ENCODE measurements around the gene IL18.

Gene IL18

GRCh38 chr11:112159098-112160065 is 4.5 kb downstream of the IL18 start:
- TF ChIP-seq CTCF (conservative IDR thresholded peaks at IDR 0.05; ENCODE audit: low read length): no peak
- no peak overlapping the region for H3K4me3 ChIP-seq (ENCODE audit: low read length)
- DNase-seq (ENCODE audit: low read depth): no peak

GRCh38 chr11:112156956-112157766 is 6.7 kb downstream of the IL18 start:
- TF ChIP-seq CTCF (conservative IDR thresholded peaks at IDR 0.05; ENCODE audit: low read length): no peak
- no peak overlapping the region for H3K4me3 ChIP-seq (ENCODE audit: low read length)
- peak; percentile 99 for DNase-seq (ENCODE audit: low read depth)

GRCh38 chr11:112156153-112156955 is 7.5 kb downstream of the IL18 start:
- no peak overlapping the region for H3K4me3 ChIP-seq (ENCODE audit: low read length)
- DNase-seq (ENCODE audit: low read depth): no peak
- TF ChIP-seq CTCF (conservative IDR thresholded peaks at IDR 0.05; ENCODE audit: low read length): no peak

- no peak overlapping the region for H3K4me3 ChIP-seq (ENCODE audit: low read length)
- TF ChIP-seq CTCF (conservative IDR thresholded peaks at IDR 0.05; ENCODE audit: low read length): no peak
- DNase-seq (ENCODE audit: low read depth): no peak
Observed at GRCh38 chr11:112150517-112150916, 13.4 kb downstream of the IL18 start.

GRCh38 chr11:112143597-112143996 is 20.3 kb downstream of the IL18 start:
- no peak for DNase-seq (ENCODE audit: low read depth)
- H3K4me3 ChIP-seq (ENCODE audit: low read length): no peak overlapping the region
- no peak for TF ChIP-seq CTCF (conservative IDR thresholded peaks at IDR 0.05; ENCODE audit: low read length)

- H3K4me3 ChIP-seq (ENCODE audit: low read length): no peak overlapping the region
- no peak for TF ChIP-seq CTCF (conservative IDR thresholded peaks at IDR 0.05; ENCODE audit: low read length)
- no peak for DNase-seq (ENCODE audit: low read depth)
Observed at GRCh38 chr11:112134473-112134872, 29.4 kb downstream of the IL18 start.
